Measurements from ENCODE around the gene GRIK3. TPM values are rescaled to one million over a fixed set of nuclear protein-coding genes. Genes with fewer than 3 reads are reported as not detected.

GRIK3 gene
- total and polyA plus RNA-seq, 11 donors: 0.06 to 1.6 (median 0.29) TPM

- Histone ChIP-seq H3K4me3 (no peak overlapping the region), H3K9me3 (no peaks in the 10 kb centered on the region), H3K36me3 (no peaks in the 10 kb centered on the region), H3K4me1 (no peaks in the 10 kb centered on the region), H3K27ac (no peak overlapping the region), H3K27me3 (peaks cover 0 to 53% (median 17%) of the 10 kb centered on the region in 9 donors)
- ATAC-seq (no peak), DNase-seq (no peak)
- WGBS, 4 donors: 54 to 74% (median 60%) methylated on average over 2 of the region's 2 CpGs
- TF ChIP-seq, protein P1, sequence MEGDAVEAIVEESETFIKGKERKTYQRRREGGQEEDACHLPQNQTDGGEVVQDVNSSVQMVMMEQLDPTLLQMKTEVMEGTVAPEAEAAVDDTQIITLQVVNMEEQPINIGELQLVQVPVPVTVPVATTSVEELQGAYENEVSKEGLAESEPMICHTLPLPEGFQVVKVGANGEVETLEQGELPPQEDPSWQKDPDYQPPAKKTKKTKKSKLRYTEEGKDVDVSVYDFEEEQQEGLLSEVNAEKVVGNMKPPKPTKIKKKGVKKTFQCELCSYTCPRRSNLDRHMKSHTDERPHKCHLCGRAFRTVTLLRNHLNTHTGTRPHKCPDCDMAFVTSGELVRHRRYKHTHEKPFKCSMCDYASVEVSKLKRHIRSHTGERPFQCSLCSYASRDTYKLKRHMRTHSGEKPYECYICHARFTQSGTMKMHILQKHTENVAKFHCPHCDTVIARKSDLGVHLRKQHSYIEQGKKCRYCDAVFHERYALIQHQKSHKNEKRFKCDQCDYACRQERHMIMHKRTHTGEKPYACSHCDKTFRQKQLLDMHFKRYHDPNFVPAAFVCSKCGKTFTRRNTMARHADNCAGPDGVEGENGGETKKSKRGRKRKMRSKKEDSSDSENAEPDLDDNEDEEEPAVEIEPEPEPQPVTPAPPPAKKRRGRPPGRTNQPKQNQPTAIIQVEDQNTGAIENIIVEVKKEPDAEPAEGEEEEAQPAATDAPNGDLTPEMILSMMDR (IDR thresholded peaks at IDR 0.05): no peak
- TF ChIP-seq POLR2A (IDR thresholded peaks at IDR 0.05): no peak
- intact Hi-C loops (cut with DNase I): no loop called here
These were observed 100.3 kb downstream of the GRIK3 start for GRCh38 chr1:36934061-36934460.

GRCh38 chr1:36927826-36928225 lies 106.5 kb downstream of the GRIK3 start:
- intact Hi-C loops (cut with DNase I): no loop called here

GRCh38 chr1:36925251-36925650 lies 109.1 kb downstream of the GRIK3 start:
- Histone ChIP-seq H3K36me3 (no peaks in the 10 kb centered on the region), H3K4me1 (no peaks in the 10 kb centered on the region), H3K27ac (no peak overlapping the region), H3K9me3 (no peaks in the 10 kb centered on the region), H3K27me3 (peaks cover 0 to 23% (median 0%) of the 10 kb centered on the region in 9 donors), H3K4me3 (no peak overlapping the region)
- intact Hi-C loops (cut with DNase I): no loop called here
- WGBS, 4 donors: 62 to 74% (median 65%) methylated on average over 7 of the region's 7 CpGs
- TF ChIP-seq, protein P1 (IDR thresholded peaks at IDR 0.05): no peak
- TF ChIP-seq POLR2A (IDR thresholded peaks at IDR 0.05): no peak
- ATAC-seq: no peak
- DNase-seq: no peak

More at GRCh38 chr1:36927826-36928225, 106.5 kb downstream of the GRIK3 start:
- H3K9me3 ChIP-seq: no peaks in the 10 kb centered on the region
- peaks cover 0 to 14% (median 0%) of the 10 kb centered on the region in 9 donors for H3K27me3 ChIP-seq
- no peak for DNase-seq
- H3K36me3 ChIP-seq: no peaks in the 10 kb centered on the region
- H3K27ac ChIP-seq: no peak overlapping the region
- ATAC-seq: no peak
- TF ChIP-seq POLR2A (IDR thresholded peaks at IDR 0.05): no peak
- TF ChIP-seq, protein P1 (IDR thresholded peaks at IDR 0.05): no peak
- no peak overlapping the region for H3K4me3 ChIP-seq
- H3K4me1 ChIP-seq: no peaks in the 10 kb centered on the region
- 46 to 59% (median 49%) methylated on average over 8 of the region's 8 CpGs for WGBS, 4 donors

- WGBS, 4 donors: 6 to 14% (median 9%) methylated on average over 10 to 14 of the region's 14 CpGs
- Histone ChIP-seq H3K36me3 (no peaks in the 10 kb centered on the region), H3K27ac (no peak overlapping the region), H3K9me3 (no peaks in the 10 kb centered on the region), H3K4me1 (no peaks in the 10 kb centered on the region), H3K4me3 (no peak overlapping the region), H3K27me3 (peaks cover 0 to 25% (median 0%) of the 10 kb centered on the region in 9 donors)
- intact Hi-C loops (cut with DNase I): no loop called here
- peak in 4 of 5 donors; percentile 43 to 67 (median 49) for DNase-seq
- TF ChIP-seq, protein P1 (IDR thresholded peaks at IDR 0.05): no peak
- TF ChIP-seq POLR2A (IDR thresholded peaks at IDR 0.05): no peak
- peak in 3 of 4 donors; percentile 62 to 66 (median 65) for ATAC-seq
These were observed 110.0 kb downstream of the GRIK3 start for GRCh38 chr1:36924282-36924811.
